Measurements from ENCODE around the gene NPSR1.

GRCh38 chr7:34840176-34840785, 182.3 kb downstream of the NPSR1 start:
- TF ChIP-seq CTCF (IDR thresholded peaks at IDR 0.05) (no peak), POLR2AphosphoS5 (IDR thresholded peaks at IDR 0.05) (no peak), POLR2A (IDR thresholded peaks at IDR 0.05) (no peak), EP300 (IDR thresholded peaks at IDR 0.05; ENCODE audit: low read depth) (no peak)
